Neural cell (in vitro differentiated cells): ENCODE data around the gene ANO8. TPM values are rescaled to one million over a fixed set of nuclear protein-coding genes. Genes with fewer than 3 reads are reported as not detected.

ENCODE experiments used
- H2AFZ ChIP-seq: fragments of 200-600, 300-800 bp; sonication (generic), shearing (Covaris generic); 2 replicates; pipeline ENCODE4 v1.6.0; 2014; ENCODE audit warnings: low read depth, mild to moderate bottlenecking, antibody characterized with exemption, low read length, moderate library complexity
- H3F3A ChIP-seq: fragments of 200-600 bp; shearing (Covaris generic); 2 replicates; pipeline ENCODE4 v1.6.1; 2016; ENCODE audit warnings: mild to moderate bottlenecking, moderate library complexity, mixed read lengths, antibody characterized with exemption, low read length; ENCODE audit not compliant: insufficient read depth, poor library complexity, severe bottlenecking
- H3K27ac ChIP-seq: fragments of 200-600, 300-800 bp; sonication (generic), shearing (Covaris generic); 2 replicates; pipeline ENCODE4 v1.5.1; 2014; ENCODE audit warnings: mild to moderate bottlenecking, low read length, moderate library complexity
- H3K27me3 ChIP-seq: fragments of 300-800, 200-600 bp; sonication (generic), shearing (Covaris generic); 2 replicates; pipeline ENCODE4 v1.6.0; 2014; ENCODE audit warnings: mild to moderate bottlenecking, low read depth, low read length, moderate library complexity; ENCODE audit not compliant: insufficient read depth
- H3K36me3 ChIP-seq: fragments of 300-800, 200-600 bp; sonication (generic), shearing (Covaris generic); 2 replicates; pipeline ENCODE4 v1.5.1; 2014; ENCODE audit warnings: mild to moderate bottlenecking, antibody characterized with exemption, low read length, moderate library complexity; ENCODE audit not compliant: insufficient read depth
- H3K4me2 ChIP-seq: fragments of 300-800, 200-600 bp; sonication (generic), shearing (Covaris generic); 2 replicates; pipeline ENCODE4 v1.6.0; 2014; ENCODE audit warnings: mild to moderate bottlenecking, low read length
- H3K4me3 ChIP-seq: fragments of 300-800, 200-600 bp; sonication (generic), shearing (Covaris generic); 2 replicates; pipeline ENCODE4 v1.5.1; 2014; ENCODE audit warnings: mild to moderate bottlenecking, low read length, moderate library complexity
- H3K79me2 ChIP-seq: fragments of 200-600 bp; shearing (Covaris generic); replicated peaks from 2 replicates; pipeline ENCODE4 v1.6.0; 2014; ENCODE audit warnings: mild to moderate bottlenecking, low read length, moderate library complexity; ENCODE audit not compliant: insufficient read depth
- H3K9ac ChIP-seq: fragments of 300-800, 200-600 bp; sonication (generic), shearing (Covaris generic); 2 replicates; pipeline ENCODE4 v1.6.1; 2016; ENCODE audit warnings: mild to moderate bottlenecking, low read length, mixed read lengths
- H3K9me2 ChIP-seq: fragments of 200-600 bp; shearing (Covaris generic); 2 replicates; pipeline ENCODE4 v1.6.1; 2016; ENCODE audit warnings: mild to moderate bottlenecking, low read length, mixed read lengths; ENCODE audit not compliant: insufficient read depth
- H3K9me3 ChIP-seq: fragments of 200-600, 300-800 bp; sonication (generic), shearing (Covaris generic); 2 replicates; pipeline ENCODE4 v1.6.1; 2016; ENCODE audit warnings: mild to moderate bottlenecking, mixed run types, low read length, moderate library complexity, mixed read lengths
- H4K20me1 ChIP-seq: fragments of 200-600 bp; shearing (Covaris generic); 2 replicates; pipeline ENCODE4 v1.6.1; 2016; ENCODE audit warnings: mild to moderate bottlenecking, mixed run types; ENCODE audit not compliant: insufficient read depth
- EP300 ChIP-seq: fragments of 450-650 bp; conservative IDR thresholded peaks from 2 replicates; pipeline ENCODE4 v1.6.1; 2014; ENCODE audit warnings: antibody characterized with exemption, mild to moderate bottlenecking, moderate library complexity; ENCODE audit not compliant: poor library complexity, severe bottlenecking
- EZH2 ChIP-seq: fragments of 200-600, 300-800 bp; shearing (Covaris generic), sonication (generic); IDR thresholded peaks from 2 replicates; pipeline ENCODE4 v1.6.1; 2014; ENCODE audit warnings: antibody characterized with exemption, low read length, borderline replicate concordance, mild to moderate bottlenecking; ENCODE audit not compliant: insufficient read depth, poor library complexity, severe bottlenecking
- MXI1 ChIP-seq: fragments of 450-650 bp; conservative IDR thresholded peaks from 2 replicates; pipeline ENCODE4 v1.6.1; 2014; ENCODE audit warnings: antibody characterized with exemption, mild to moderate bottlenecking; ENCODE audit not compliant: poor library complexity, severe bottlenecking
- POLR2AphosphoS5 ChIP-seq: IDR thresholded peaks from 2 replicates; pipeline ENCODE4 v1.6.1; 2012
- RAD21 ChIP-seq: fragments of 450-650 bp; conservative IDR thresholded peaks from 2 replicates; pipeline ENCODE4 v1.6.1; 2014; ENCODE audit warnings: antibody characterized with exemption, mild to moderate bottlenecking, moderate library complexity
- SMC3 ChIP-seq: fragments of 450-650 bp; conservative IDR thresholded peaks from 2 replicates; pipeline ENCODE4 v1.6.1; 2014; ENCODE audit warnings: antibody characterized with exemption, mild to moderate bottlenecking, moderate library complexity; ENCODE audit not compliant: poor library complexity
- TAF1 ChIP-seq: IDR thresholded peaks from 2 replicates; pipeline ENCODE4 v1.6.1; 2012; ENCODE audit warnings: low read depth
- polyA plus RNA-seq: library from polyadenylated mRNA; depleted of rRNA; stranded (reverse); fragments of >200 nt; gene quantifications from 2 replicates; pipeline ENCODE4 v1.2.3, GENCODE V29; 2014
- TF ChIP-seq, protein P1 (sequence below): fragments of 450-650 bp; IDR thresholded peaks from 2 replicates; pipeline ENCODE4 v1.5.1; 2014; ENCODE audit warnings: antibody characterized with exemption, mild to moderate bottlenecking, moderate library complexity; ENCODE audit not compliant: poor library complexity, severe bottlenecking
- TF ChIP-seq, protein P2 (sequence below): IDR thresholded peaks from 2 replicates; pipeline ENCODE4 v1.6.1; 2012; ENCODE audit warnings: borderline replicate concordance

The ANO8 gene
- polyA plus RNA-seq, 1 donor from 2014 or later = 51.3 TPM

- Histone ChIP-seq H4K20me1 (no peaks in the 10 kb centered on the region), H2AFZ (no peak overlapping the region), H3K27ac (no peak overlapping the region), H3K9me2 (no peaks in the 10 kb centered on the region), H3K9me3 (no peaks in the 10 kb centered on the region), H3K79me2 (peaks cover 7% of the 10 kb centered on the region), H3K27me3 (no peaks in the 10 kb centered on the region), H3K4me3 (peak overlapping the region; percentile 72), H3K4me2 (peak overlapping the region; percentile 76), H3K36me3 (no peaks in the 10 kb centered on the region), H3K9ac (peak overlapping the region; percentile 68), H3F3A (peaks cover 6% of the 10 kb centered on the region)
- TF ChIP-seq POLR2AphosphoS5 (no peak), EZH2 (no peak), TAF1 (no peak), MXI1 (no peak), SMC3 (no peak), EP300 (no peak), RAD21 (no peak)
- TF ChIP-seq, protein P1, sequence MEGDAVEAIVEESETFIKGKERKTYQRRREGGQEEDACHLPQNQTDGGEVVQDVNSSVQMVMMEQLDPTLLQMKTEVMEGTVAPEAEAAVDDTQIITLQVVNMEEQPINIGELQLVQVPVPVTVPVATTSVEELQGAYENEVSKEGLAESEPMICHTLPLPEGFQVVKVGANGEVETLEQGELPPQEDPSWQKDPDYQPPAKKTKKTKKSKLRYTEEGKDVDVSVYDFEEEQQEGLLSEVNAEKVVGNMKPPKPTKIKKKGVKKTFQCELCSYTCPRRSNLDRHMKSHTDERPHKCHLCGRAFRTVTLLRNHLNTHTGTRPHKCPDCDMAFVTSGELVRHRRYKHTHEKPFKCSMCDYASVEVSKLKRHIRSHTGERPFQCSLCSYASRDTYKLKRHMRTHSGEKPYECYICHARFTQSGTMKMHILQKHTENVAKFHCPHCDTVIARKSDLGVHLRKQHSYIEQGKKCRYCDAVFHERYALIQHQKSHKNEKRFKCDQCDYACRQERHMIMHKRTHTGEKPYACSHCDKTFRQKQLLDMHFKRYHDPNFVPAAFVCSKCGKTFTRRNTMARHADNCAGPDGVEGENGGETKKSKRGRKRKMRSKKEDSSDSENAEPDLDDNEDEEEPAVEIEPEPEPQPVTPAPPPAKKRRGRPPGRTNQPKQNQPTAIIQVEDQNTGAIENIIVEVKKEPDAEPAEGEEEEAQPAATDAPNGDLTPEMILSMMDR = no peak
- TF ChIP-seq, protein P2, sequence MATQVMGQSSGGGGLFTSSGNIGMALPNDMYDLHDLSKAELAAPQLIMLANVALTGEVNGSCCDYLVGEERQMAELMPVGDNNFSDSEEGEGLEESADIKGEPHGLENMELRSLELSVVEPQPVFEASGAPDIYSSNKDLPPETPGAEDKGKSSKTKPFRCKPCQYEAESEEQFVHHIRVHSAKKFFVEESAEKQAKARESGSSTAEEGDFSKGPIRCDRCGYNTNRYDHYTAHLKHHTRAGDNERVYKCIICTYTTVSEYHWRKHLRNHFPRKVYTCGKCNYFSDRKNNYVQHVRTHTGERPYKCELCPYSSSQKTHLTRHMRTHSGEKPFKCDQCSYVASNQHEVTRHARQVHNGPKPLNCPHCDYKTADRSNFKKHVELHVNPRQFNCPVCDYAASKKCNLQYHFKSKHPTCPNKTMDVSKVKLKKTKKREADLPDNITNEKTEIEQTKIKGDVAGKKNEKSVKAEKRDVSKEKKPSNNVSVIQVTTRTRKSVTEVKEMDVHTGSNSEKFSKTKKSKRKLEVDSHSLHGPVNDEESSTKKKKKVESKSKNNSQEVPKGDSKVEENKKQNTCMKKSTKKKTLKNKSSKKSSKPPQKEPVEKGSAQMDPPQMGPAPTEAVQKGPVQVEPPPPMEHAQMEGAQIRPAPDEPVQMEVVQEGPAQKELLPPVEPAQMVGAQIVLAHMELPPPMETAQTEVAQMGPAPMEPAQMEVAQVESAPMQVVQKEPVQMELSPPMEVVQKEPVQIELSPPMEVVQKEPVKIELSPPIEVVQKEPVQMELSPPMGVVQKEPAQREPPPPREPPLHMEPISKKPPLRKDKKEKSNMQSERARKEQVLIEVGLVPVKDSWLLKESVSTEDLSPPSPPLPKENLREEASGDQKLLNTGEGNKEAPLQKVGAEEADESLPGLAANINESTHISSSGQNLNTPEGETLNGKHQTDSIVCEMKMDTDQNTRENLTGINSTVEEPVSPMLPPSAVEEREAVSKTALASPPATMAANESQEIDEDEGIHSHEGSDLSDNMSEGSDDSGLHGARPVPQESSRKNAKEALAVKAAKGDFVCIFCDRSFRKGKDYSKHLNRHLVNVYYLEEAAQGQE = no peak
Measured at GRCh38 chr19:17338433-17339078, 3.9 kb upstream of the ANO8 start.

- peak overlapping the region; percentile 68 for H3K9ac ChIP-seq
- H3K27me3 ChIP-seq = no peaks in the 10 kb centered on the region
- H3F3A ChIP-seq = peaks cover 6% of the 10 kb centered on the region
- peak overlapping the region; percentile 76 for H3K4me2 ChIP-seq
- no peaks in the 10 kb centered on the region for H3K36me3 ChIP-seq
- peak overlapping the region; percentile 14 for H3K27ac ChIP-seq
- H3K4me3 ChIP-seq = peak overlapping the region; percentile 72
- no peaks in the 10 kb centered on the region for H4K20me1 ChIP-seq
- TF ChIP-seq TAF1 = no peak
- TF ChIP-seq EP300 = no peak
- peak; percentile 42 for TF ChIP-seq MXI1
- TF ChIP-seq RAD21 = no peak
- no peaks in the 10 kb centered on the region for H3K9me3 ChIP-seq
- H3K9me2 ChIP-seq = no peaks in the 10 kb centered on the region
- peaks cover 7% of the 10 kb centered on the region for H3K79me2 ChIP-seq
- H2AFZ ChIP-seq = peak overlapping the region; percentile 57
Measured at GRCh38 chr19:17337675-17338432, 3.2 kb upstream of the ANO8 start.
